Colonic mucosa (tissue), 4 donors: ENCODE measurements around the gene KRTAP9-3. TPM values are rescaled to one million over a fixed set of nuclear protein-coding genes. Genes with fewer than 3 reads are reported as not detected.
"Not testable (repeated sequence)": the region's sequence is repeated elsewhere in the genome, so short reads cannot be mapped to it uniquely, and the experiment has no call there.

Experiments
- DNase-seq: peaks from one replicate; pipeline ENCODE4 v3.0.0-alpha.2; 2020
- H3K27ac ChIP-seq: fragments of 200-600 bp; one replicate; pipeline ENCODE4 v1.8.0; 2021
- H3K27me3 ChIP-seq: fragments of 200-600 bp; one replicate; pipeline ENCODE4 v1.8.0; 2021
- H3K36me3 ChIP-seq: fragments of 200-600 bp; one replicate; pipeline ENCODE4 v1.8.0; 2021
- H3K4me1 ChIP-seq: fragments of 200-600 bp; one replicate; pipeline ENCODE4 v1.8.0; 2021; ENCODE audit warnings: mild to moderate bottlenecking
- H3K4me3 ChIP-seq: fragments of 200-600 bp; one replicate; pipeline ENCODE4 v1.8.0; 2021
- H3K9ac ChIP-seq, 2 donors: one replicate each; pipeline ENCODE4 v1.7.0; 2013; ENCODE audit warnings: control low read depth in 2 of 2, low read depth in 2 of 2, low read length in 2 of 2
- H3K9me3 ChIP-seq: fragments of 200-600 bp; one replicate; pipeline ENCODE4 v1.8.0; 2021
- CTCF ChIP-seq: fragments of 200-600 bp; IDR thresholded peaks from one replicate; pipeline ENCODE4 v1.8.0; 2022; ENCODE audit warnings: antibody characterized with exemption, mild to moderate bottlenecking
- intact Hi-C: fragments of 100-400 bp; cut with DNase I; formaldehyde crosslinking; loops from one replicate; pipeline ENCODE4 v1.14.1; 2022
- total RNA-seq, 2 donors: library from RNA; stranded (reverse); fragmentation: NEBNext Ultra II Directional in 1 of 2; extraction: Animal tissue kit (Norgen Biotek cat#: 25700) in 1 of 2; gene quantifications; one replicate each; pipeline ENCODE4 v1.2.1, GENCODE V29; 2021
- donor health status: healthy.
- donor health status: DM: no; HTN: no; CAD: no.
- donor health status: DM: no; HTN: no; CAD: no.

Gene KRTAP9-3
- total RNA-seq, 2 donors from 2014 or later, result not detected

GRCh38 chr17:41223821-41224220 lies 8.4 kb upstream of the KRTAP9-3 start:
- intact Hi-C loops, result no loop called here
- no peak overlapping the region for H3K4me3 ChIP-seq
- H3K27me3 ChIP-seq, result no peaks in the 10 kb centered on the region
- H3K27ac ChIP-seq, result no peak overlapping the region
- TF ChIP-seq CTCF, result no peak
- H3K9me3 ChIP-seq, result no peaks in the 10 kb centered on the region
- H3K36me3 ChIP-seq, result no peaks in the 10 kb centered on the region
- no peak overlapping the region for H3K9ac ChIP-seq
- no peak for DNase-seq
- H3K4me1 ChIP-seq, result no peaks in the 10 kb centered on the region

GRCh38 chr17:41226051-41226450 lies 6.2 kb upstream of the KRTAP9-3 start:
- no peaks in the 10 kb centered on the region for H3K4me1 ChIP-seq
- no peak overlapping the region for H3K4me3 ChIP-seq
- TF ChIP-seq CTCF, result no peak
- no peak overlapping the region for H3K27ac ChIP-seq
- no peaks in the 10 kb centered on the region for H3K27me3 ChIP-seq
- DNase-seq, result no peak
- H3K9ac ChIP-seq, result no peak overlapping the region
- no peaks in the 10 kb centered on the region for H3K9me3 ChIP-seq
- H3K36me3 ChIP-seq, result no peaks in the 10 kb centered on the region
- intact Hi-C loops, result no loop called here

- H3K4me1 ChIP-seq, H3K9me3 ChIP-seq, H3K36me3 ChIP-seq, H3K27ac ChIP-seq, intact Hi-C loops, DNase-seq, H3K27me3 ChIP-seq, H3K4me3 ChIP-seq, H3K9ac ChIP-seq: not testable (repeated sequence)
These were observed 5.6 kb upstream of the KRTAP9-3 start, which contains the start of gene KRTAP9-2 for GRCh38 chr17:41226598-41227095. KRTAP9-2 (plus strand) TSS chr17:41226648; CDS start chr17:41226655, 7 bp downstream.

- intact Hi-C loops, result no loop called here
- Histone ChIP-seq H3K4me1 (no peaks in the 10 kb centered on the region), H3K9me3 (no peaks in the 10 kb centered on the region), H3K9ac (no peak overlapping the region), H3K36me3 (no peaks in the 10 kb centered on the region), H3K27me3 (no peaks in the 10 kb centered on the region), H3K4me3 (no peak overlapping the region), H3K27ac (no peak overlapping the region)
- no peak for TF ChIP-seq CTCF
- no peak for DNase-seq
These were observed 2.2 kb upstream of the KRTAP9-3 start for GRCh38 chr17:41230094-41230493.

- H3K4me1 ChIP-seq, result no peaks in the 10 kb centered on the region
These were observed 518 bp upstream of the KRTAP9-3 start for GRCh38 chr17:41231731-41232130.

GRCh38 chr17:41237116-41237515 lies 4.9 kb downstream of the KRTAP9-3 start:
- H3K27ac ChIP-seq, H3K27me3 ChIP-seq, intact Hi-C loops, DNase-seq, H3K4me3 ChIP-seq, H3K36me3 ChIP-seq, H3K9me3 ChIP-seq, H3K9ac ChIP-seq, H3K4me1 ChIP-seq: not testable (repeated sequence)

More at GRCh38 chr17:41231731-41232130, 518 bp upstream of the KRTAP9-3 start:
- DNase-seq, result no peak
- Histone ChIP-seq H3K9me3 (no peaks in the 10 kb centered on the region), H3K27me3 (no peaks in the 10 kb centered on the region), H3K9ac (no peak overlapping the region), H3K27ac (no peak overlapping the region), H3K4me3 (no peak overlapping the region), H3K36me3 (no peaks in the 10 kb centered on the region)
- no peak for TF ChIP-seq CTCF
- intact Hi-C loops, result no loop called here

GRCh38 chr17:41237949-41238437 lies 5.7 kb downstream of the KRTAP9-3 start, which contains the start of gene KRTAP9-8:
KRTAP9-8 (plus strand) TSS chr17:41237999; CDS start chr17:41238052, 53 bp downstream.
- H3K27me3 ChIP-seq, H3K9me3 ChIP-seq, intact Hi-C loops, H3K27ac ChIP-seq, H3K4me1 ChIP-seq, H3K36me3 ChIP-seq, DNase-seq, H3K4me3 ChIP-seq, H3K9ac ChIP-seq: not testable (repeated sequence)

GRCh38 chr17:41246995-41247787 lies 14.9 kb downstream of the KRTAP9-3 start:
- H3K4me1 ChIP-seq, H3K27me3 ChIP-seq, DNase-seq, H3K36me3 ChIP-seq, H3K4me3 ChIP-seq, H3K27ac ChIP-seq, intact Hi-C loops, H3K9ac ChIP-seq, H3K9me3 ChIP-seq: not testable (repeated sequence)

GRCh38 chr17:41249637-41250240 lies 17.5 kb downstream of the KRTAP9-3 start, which contains the start of gene KRTAP9-4:
KRTAP9-4 (plus strand) TSS chr17:41249687; CDS start chr17:41249721, 34 bp downstream.
- H3K4me1 ChIP-seq, H3K27ac ChIP-seq, H3K9me3 ChIP-seq, intact Hi-C loops, H3K27me3 ChIP-seq, H3K36me3 ChIP-seq, H3K4me3 ChIP-seq, H3K9ac ChIP-seq, DNase-seq: not testable (repeated sequence)
